Measurements from ENCODE around the gene CCL16. TPM values are rescaled to one million over a fixed set of nuclear protein-coding genes. Genes with fewer than 3 reads are reported as not detected.

CCL16 gene
- total and polyA plus RNA-seq, 2 of the 8 experiments (the other 6 are each of a cell fraction or from before 2014, with no cell fraction given), result not detected

GRCh38 chr17:35934760-35935159 is 46.5 kb downstream of the CCL16 start:
- Histone ChIP-seq H2AFZ (ENCODE audit: low read length) (no peak overlapping the region), H3K9me3 (ENCODE audit: insufficient read depth in 2 of 2, low read depth in 1 of 2, low read length in 1 of 2) (no peaks in the 10 kb centered on the region), H2BK120ac (replicated peaks; ENCODE audit: low read depth, low read length) (no peak overlapping the region), H3K4ac (replicated peaks; ENCODE audit: insufficient read length, low read depth, low read length) (no peak overlapping the region), H3K18ac (ENCODE audit: extremely low read depth, low read length) (no peak overlapping the region), H4K5ac (ENCODE audit: insufficient read length, low read depth, low read length) (no peak overlapping the region), H2BK15ac (ENCODE audit: low read length) (no peak overlapping the region), H3K14ac (ENCODE audit: insufficient read length) (no peak overlapping the region), H3K79me2 (ENCODE audit: control insufficient read depth in 1 of 2, insufficient read depth in 2 of 2, low read length in 2 of 2) (no peaks in the 10 kb centered on the region), H4K20me1 (replicated peaks in 1 of 2; ENCODE audit: control insufficient read depth in 1 of 2, insufficient read depth in 2 of 2, low read length in 2 of 2) (no peaks in the 10 kb centered on the region), H4K8ac (ENCODE audit: extremely low read depth, insufficient read depth, low read length) (no peak overlapping the region), H3K79me1 (ENCODE audit: low read depth, low read length) (no peaks in the 10 kb centered on the region), H3K4me3 (ENCODE audit: extremely low read depth in 1 of 4, insufficient read depth in 2 of 4, low read depth in 3 of 4, low read length in 4 of 4) (no peak overlapping the region), H2BK5ac (ENCODE audit: low read depth, low read length) (no peak overlapping the region), H2AK5ac (ENCODE audit: low read depth, low read length) (no peak overlapping the region), H2BK20ac (ENCODE audit: low read length) (no peak overlapping the region), H3K56ac (replicated peaks; ENCODE audit: insufficient read length, low read depth, low read length) (no peak overlapping the region), H3K4me2 (ENCODE audit: insufficient read depth in 1 of 2, low read depth in 2 of 2, low read length in 2 of 2) (no peak overlapping the region), H3K36me3 (ENCODE audit: control insufficient read depth in 2 of 4, insufficient read depth in 4 of 4, low read length in 3 of 4) (no peaks in the 10 kb centered on the region), H2BK12ac (ENCODE audit: low read depth, low read length) (no peak overlapping the region), H3K9ac (replicated peaks in 1 of 4; ENCODE audit: extremely low read depth in 1 of 4, low read depth in 3 of 4, low read length in 3 of 4) (no peak overlapping the region), H3K27me3 (replicated peaks in 1 of 4; ENCODE audit: control insufficient read depth in 3 of 4, extremely low read depth in 1 of 4, insufficient read depth in 3 of 4, low read length in 3 of 4) (no peaks in the 10 kb centered on the region; a peak in 2 of 7 replicates), H4K91ac (replicated peaks; ENCODE audit: insufficient read length, low read length) (no peak overlapping the region), H3K27ac (ENCODE audit: low read depth, low read length) (no peak overlapping the region), H3K23me2 (ENCODE audit: low read depth, low read length) (no peaks in the 10 kb centered on the region; the same call in none of the 2 replicates), H3K23ac (ENCODE audit: insufficient read length) (no peak overlapping the region), H3K4me1 (replicated peaks in 1 of 4; ENCODE audit: control insufficient read depth in 3 of 4, insufficient read depth in 4 of 4, low read length in 3 of 4) (peaks cover 0 to 6% (median 3%) of the 10 kb centered on the region in 4 experiments; a peak in 5 of 7 replicates)
- TF ChIP-seq ATF2 (IDR thresholded peaks at IDR 0.05; ENCODE audit: low read length), result no peak
- TF ChIP-seq POU5F1 (IDR thresholded peaks at IDR 0.05; ENCODE audit: low read depth, low read length), result no peak
- TF ChIP-seq TBP (IDR thresholded peaks at IDR 0.05; ENCODE audit: low read depth, low read length), result no peak
- no peak for TF ChIP-seq RXRA (IDR thresholded peaks at IDR 0.05; ENCODE audit: insufficient read depth, low read depth, low read length)
- TF ChIP-seq CTCF (IDR thresholded peaks at IDR 0.05; ENCODE audit: control extremely low read depth in 1 of 3, insufficient read depth in 1 of 3, low read depth in 1 of 3, low read length in 3 of 3), result no peak
- TF ChIP-seq RAD21 (IDR thresholded peaks at IDR 0.05 in 1 of 2, conservative IDR thresholded peaks at IDR 0.05 in 1 of 2; ENCODE audit: low read depth in 2 of 2, low read length in 2 of 2), result no peak
- TF ChIP-seq NRF1 (IDR thresholded peaks at IDR 0.05; ENCODE audit: low read depth, low read length), result no peak
- TF ChIP-seq MAX (IDR thresholded peaks at IDR 0.05), result no peak
- 88% methylated on average over 10 of the region's 10 CpGs; no CpG with 5 or more reads in 1 of the 2 experiments for WGBS, 2 experiments (ENCODE audit: extremely low coverage in 1 of 2, insufficient coverage in 1 of 2, insufficient read length in 1 of 2, insufficient replicate concordance in 2 of 2, low coverage in 1 of 2, low lambda C conversion rate in 2 of 2, missing lambda C conversion rate in 1 of 2)
- CTCF ChIA-PET (ENCODE audit: partially characterized antibody), result no interaction called here
- POLR2A ChIA-PET (ENCODE audit: partially characterized antibody), result no interaction called here
- FAIRE-seq (no peak), DNase-seq (ENCODE audit: low read depth in 1 of 2, low spot score in 2 of 2) (no peak)

Data from H1 (cell line).